ENCODE data around the gene BRD9. TPM values are rescaled to one million over a fixed set of nuclear protein-coding genes. Genes with fewer than 3 reads are reported as not detected.
"Not testable (repeated sequence)": the region's sequence is repeated elsewhere in the genome, so short reads cannot be mapped to it uniquely, and the experiment has no call there.

The BRD9 gene
- polyA plus RNA-seq, 1 donor (not counting 4 experiments of a cell fraction or from before 2014, with no cell fraction given) = 10.1 TPM

DNA sequence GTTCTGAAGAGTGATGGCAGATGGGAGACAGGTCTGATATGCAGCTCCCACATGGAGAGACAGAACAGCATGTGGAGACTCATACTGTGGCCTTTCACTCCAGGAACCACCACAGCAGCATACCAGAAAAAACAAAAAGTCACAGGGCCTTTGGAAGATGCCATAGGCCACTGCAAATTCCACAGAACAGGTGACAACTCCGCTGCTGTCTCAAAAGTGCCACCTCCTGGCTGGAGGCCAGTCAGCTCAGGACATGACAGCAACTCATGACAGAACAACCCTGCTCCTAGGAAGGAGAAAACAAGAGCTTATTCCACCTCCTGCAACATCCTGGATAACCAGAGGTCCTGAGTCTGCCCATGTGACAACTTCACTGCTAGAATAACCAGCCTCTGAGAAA, 67.1 kb downstream of the BRD9 start:
- H3K36me3 ChIP-seq (ENCODE audit: control insufficient read depth in 2 of 2, extremely low read depth in 1 of 2, insufficient read depth in 2 of 2, low read length in 2 of 2); H3K4me1 ChIP-seq (ENCODE audit: control insufficient read depth, extremely low read depth, insufficient read depth, low read length); H3K4me3 ChIP-seq (ENCODE audit: control insufficient read depth in 2 of 3, extremely low read depth in 1 of 3, insufficient read depth in 2 of 3, low read depth in 1 of 3, low read length in 3 of 3); H3K9me1 ChIP-seq (ENCODE audit: control insufficient read depth, extremely low read depth, insufficient read depth, low read length); H3K9me3 ChIP-seq (ENCODE audit: control insufficient read depth, low read depth, low read length); H3K79me2 ChIP-seq (ENCODE audit: control insufficient read depth, insufficient read depth, low read length); H3K4me2 ChIP-seq (ENCODE audit: control insufficient read depth, extremely low read depth, insufficient read depth, low read depth, low read length); FAIRE-seq; H3K27ac ChIP-seq (ENCODE audit: control insufficient read depth, insufficient read depth, low read length); DNase-seq (ENCODE audit: low read depth, low spot score); H2AFZ ChIP-seq (ENCODE audit: control insufficient read depth, low read length); dilution Hi-C loops (cut with MboI; ENCODE audit: extremely low pct_ligation_motif_present, low sequenced_read_pairs); H3K27me3 ChIP-seq (ENCODE audit: control insufficient read depth, extremely low read depth, insufficient read depth, low read length); H3K9ac ChIP-seq (ENCODE audit: control insufficient read depth, extremely low read depth, insufficient read depth, low read length); H4K20me1 ChIP-seq (ENCODE audit: control insufficient read depth, extremely low read depth, insufficient read depth, low read length): not testable (repeated sequence)

DNA sequence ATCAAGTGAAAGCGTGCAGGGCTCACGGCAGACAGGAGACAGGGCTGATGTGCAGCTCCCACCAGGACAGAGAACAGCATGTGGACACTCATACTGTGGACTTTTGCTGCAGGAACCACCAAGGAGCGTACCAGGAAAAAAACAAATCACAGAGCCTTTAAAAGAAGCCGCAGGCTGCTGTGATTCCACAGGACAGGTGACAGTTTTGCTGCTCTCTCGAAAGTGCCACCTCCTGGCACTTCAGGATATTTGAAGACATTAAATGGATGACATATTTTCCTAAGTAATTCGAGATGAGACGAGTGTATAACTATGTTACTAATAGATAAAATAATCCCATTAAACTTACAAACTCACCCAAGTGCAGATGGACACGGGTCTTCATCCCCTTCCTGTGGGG, 71.1 kb downstream of the BRD9 start:
- Histone ChIP-seq H2AFZ (ENCODE audit: control insufficient read depth, low read length) (no peak overlapping the region), H3K36me3 (ENCODE audit: control insufficient read depth in 2 of 2, extremely low read depth in 1 of 2, insufficient read depth in 2 of 2, low read length in 2 of 2) (no peaks in the 10 kb centered on the region), H3K9me1 (ENCODE audit: control insufficient read depth, extremely low read depth, insufficient read depth, low read length) (no peaks in the 10 kb centered on the region), H4K20me1 (ENCODE audit: control insufficient read depth, extremely low read depth, insufficient read depth, low read length) (no peaks in the 10 kb centered on the region), H3K4me3 (ENCODE audit: control insufficient read depth in 2 of 3, extremely low read depth in 1 of 3, insufficient read depth in 2 of 3, low read depth in 1 of 3, low read length in 3 of 3) (no peak overlapping the region), H3K9ac (ENCODE audit: control insufficient read depth, extremely low read depth, insufficient read depth, low read length) (no peak overlapping the region), H3K9me3 (ENCODE audit: control insufficient read depth, low read depth, low read length) (no peaks in the 10 kb centered on the region), H3K79me2 (ENCODE audit: control insufficient read depth, insufficient read depth, low read length) (no peaks in the 10 kb centered on the region), H3K27ac (ENCODE audit: control insufficient read depth, insufficient read depth, low read length) (no peak overlapping the region), H3K4me1 (ENCODE audit: control insufficient read depth, extremely low read depth, insufficient read depth, low read length) (no peaks in the 10 kb centered on the region), H3K27me3 (ENCODE audit: control insufficient read depth, extremely low read depth, insufficient read depth, low read length) (no peaks in the 10 kb centered on the region), H3K4me2 (ENCODE audit: control insufficient read depth, extremely low read depth, insufficient read depth, low read depth, low read length) (no peak overlapping the region)
- no peak for FAIRE-seq
- no peak for DNase-seq (ENCODE audit: low read depth, low spot score)
- TF ChIP-seq, protein P1, sequence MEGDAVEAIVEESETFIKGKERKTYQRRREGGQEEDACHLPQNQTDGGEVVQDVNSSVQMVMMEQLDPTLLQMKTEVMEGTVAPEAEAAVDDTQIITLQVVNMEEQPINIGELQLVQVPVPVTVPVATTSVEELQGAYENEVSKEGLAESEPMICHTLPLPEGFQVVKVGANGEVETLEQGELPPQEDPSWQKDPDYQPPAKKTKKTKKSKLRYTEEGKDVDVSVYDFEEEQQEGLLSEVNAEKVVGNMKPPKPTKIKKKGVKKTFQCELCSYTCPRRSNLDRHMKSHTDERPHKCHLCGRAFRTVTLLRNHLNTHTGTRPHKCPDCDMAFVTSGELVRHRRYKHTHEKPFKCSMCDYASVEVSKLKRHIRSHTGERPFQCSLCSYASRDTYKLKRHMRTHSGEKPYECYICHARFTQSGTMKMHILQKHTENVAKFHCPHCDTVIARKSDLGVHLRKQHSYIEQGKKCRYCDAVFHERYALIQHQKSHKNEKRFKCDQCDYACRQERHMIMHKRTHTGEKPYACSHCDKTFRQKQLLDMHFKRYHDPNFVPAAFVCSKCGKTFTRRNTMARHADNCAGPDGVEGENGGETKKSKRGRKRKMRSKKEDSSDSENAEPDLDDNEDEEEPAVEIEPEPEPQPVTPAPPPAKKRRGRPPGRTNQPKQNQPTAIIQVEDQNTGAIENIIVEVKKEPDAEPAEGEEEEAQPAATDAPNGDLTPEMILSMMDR (optimal IDR thresholded peaks at IDR 0.05 in 1 of 3, IDR thresholded peaks at IDR 0.05 in 1 of 3, conservative IDR thresholded peaks at IDR 0.05 in 1 of 3; ENCODE audit: extremely low read depth in 1 of 3, insufficient read depth in 2 of 3, low read length in 3 of 3) = no peak
- no peak for TF ChIP-seq EZH2 (IDR thresholded peaks at IDR 0.05; ENCODE audit: low read length)
- dilution Hi-C loops (cut with MboI; ENCODE audit: extremely low pct_ligation_motif_present, low sequenced_read_pairs) = no loop called here

DNA sequence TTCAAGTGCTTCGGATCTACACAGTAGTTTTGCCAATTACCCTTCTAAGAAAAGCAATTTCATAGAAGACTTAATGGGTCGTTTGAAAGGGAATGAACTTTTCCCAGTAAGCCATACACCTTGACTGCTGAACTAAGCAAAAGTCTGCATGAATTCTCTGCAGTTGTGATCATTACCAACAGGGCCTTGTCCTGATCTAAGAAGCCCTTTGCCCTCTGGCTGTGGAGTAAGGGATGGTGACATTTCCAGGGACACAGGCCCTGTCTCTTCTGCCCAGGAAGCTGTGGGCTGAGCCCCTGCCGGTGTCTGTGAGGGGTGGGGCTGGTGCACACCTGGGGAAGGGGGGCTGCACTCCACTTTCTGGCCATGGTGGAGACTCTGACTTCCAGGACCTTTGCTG, 72.4 kb downstream of the BRD9 start:
- Histone ChIP-seq H4K20me1 (ENCODE audit: control insufficient read depth, extremely low read depth, insufficient read depth, low read length) (no peaks in the 10 kb centered on the region), H3K4me1 (ENCODE audit: control insufficient read depth, extremely low read depth, insufficient read depth, low read length) (no peaks in the 10 kb centered on the region), H3K27ac (ENCODE audit: control insufficient read depth, insufficient read depth, low read length) (no peak overlapping the region), H3K9me1 (ENCODE audit: control insufficient read depth, extremely low read depth, insufficient read depth, low read length) (no peaks in the 10 kb centered on the region), H3K27me3 (ENCODE audit: control insufficient read depth, extremely low read depth, insufficient read depth, low read length) (no peaks in the 10 kb centered on the region), H3K9ac (ENCODE audit: control insufficient read depth, extremely low read depth, insufficient read depth, low read length) (no peak overlapping the region), H3K79me2 (ENCODE audit: control insufficient read depth, insufficient read depth, low read length) (no peaks in the 10 kb centered on the region), H2AFZ (ENCODE audit: control insufficient read depth, low read length) (no peak overlapping the region), H3K4me2 (ENCODE audit: control insufficient read depth, extremely low read depth, insufficient read depth, low read depth, low read length) (no peak overlapping the region), H3K4me3 (ENCODE audit: control insufficient read depth in 2 of 3, extremely low read depth in 1 of 3, insufficient read depth in 2 of 3, low read depth in 1 of 3, low read length in 3 of 3) (no peak overlapping the region), H3K36me3 (ENCODE audit: control insufficient read depth in 2 of 2, extremely low read depth in 1 of 2, insufficient read depth in 2 of 2, low read length in 2 of 2) (no peaks in the 10 kb centered on the region), H3K9me3 (ENCODE audit: control insufficient read depth, low read depth, low read length) (no peaks in the 10 kb centered on the region)
- DNase-seq (ENCODE audit: low read depth, low spot score) (no peak), FAIRE-seq (no peak)
- no peak for TF ChIP-seq EZH2 (IDR thresholded peaks at IDR 0.05; ENCODE audit: low read length)
- TF ChIP-seq, protein P1 (optimal IDR thresholded peaks at IDR 0.05 in 1 of 3, IDR thresholded peaks at IDR 0.05 in 1 of 3, conservative IDR thresholded peaks at IDR 0.05 in 1 of 3; ENCODE audit: extremely low read depth in 1 of 3, insufficient read depth in 2 of 3, low read length in 3 of 3) = no peak
- dilution Hi-C loops (cut with MboI; ENCODE audit: extremely low pct_ligation_motif_present, low sequenced_read_pairs) = no loop called here
